SK-N-SH treated with all-trans-retinoic acid at 6 μM for 48 hours (cell line): ENCODE results near the gene RSPO4.

Experiments used
- ATAC-seq: fragments of 200-7000 bp; cut with Tn5 transposase; 3 replicates; pipeline ENCODE4 v1.9.1; 2020; ENCODE audit warnings: mild to moderate bottlenecking, moderate library complexity
- ARNTL ChIP-seq: fragments of 450-650 bp; formaldehyde crosslinking; IDR thresholded peaks from 2 replicates; pipeline ENCODE4 v1.5.0; 2020; ENCODE audit warnings: low read depth, mild to moderate bottlenecking, moderate library complexity, borderline replicate concordance
- BACH2 ChIP-seq: fragments of 250-450 bp; sonication (Bioruptor Pico); IDR thresholded peaks from 2 replicates; pipeline ENCODE4 v1.9.0; 2021; ENCODE audit warnings: mild to moderate bottlenecking, borderline replicate concordance
- CSDC2 ChIP-seq: fragments of 250-450 bp; sonication (Bioruptor Pico); IDR thresholded peaks from 2 replicates; pipeline ENCODE4 v1.5.0; 2020; ENCODE audit warnings: mild to moderate bottlenecking, moderate library complexity
- ESRRG ChIP-seq: fragments of 250-450 bp; sonication (Bioruptor Pico); IDR thresholded peaks from 2 replicates; pipeline ENCODE4 v1.6.1; 2021; ENCODE audit warnings: mild to moderate bottlenecking
- GLIS3 ChIP-seq: fragments of 250-450 bp; sonication (Bioruptor Pico); IDR thresholded peaks from 2 replicates; pipeline ENCODE4 v1.5.0; 2020; ENCODE audit warnings: mild to moderate bottlenecking, moderate library complexity
- OSR1 ChIP-seq: fragments of 250-450 bp; sonication (Bioruptor Pico); IDR thresholded peaks from 2 replicates; pipeline ENCODE4 v1.8.0; 2022; ENCODE audit warnings: moderate library complexity, mild to moderate bottlenecking, inconsistent platforms
- RARB ChIP-seq: fragments of 250-450 bp; sonication (Bioruptor Pico); IDR thresholded peaks from 2 replicates; pipeline ENCODE4 v1.8.0; 2021; ENCODE audit warnings: mild to moderate bottlenecking, moderate library complexity
- SNAI2 ChIP-seq: fragments of 250-450 bp; sonication (Bioruptor Pico); IDR thresholded peaks from 2 replicates; pipeline ENCODE4 v1.5.0; 2020; ENCODE audit warnings: mild to moderate bottlenecking, moderate library complexity
- TSHZ2 ChIP-seq: fragments of 250-450 bp; sonication (Bioruptor Pico); IDR thresholded peaks from 2 replicates; pipeline ENCODE4 v1.5.0; 2020; ENCODE audit warnings: mild to moderate bottlenecking, moderate library complexity
- ZFP3 ChIP-seq: fragments of 250-450 bp; sonication (Bioruptor Pico); IDR thresholded peaks from 2 replicates; pipeline ENCODE4 v1.5.0; 2020; ENCODE audit warnings: mild to moderate bottlenecking, moderate library complexity
- ZNF565 ChIP-seq: fragments of 450-650 bp; formaldehyde crosslinking; conservative IDR thresholded peaks from 2 replicates; pipeline ENCODE4 v1.5.0; 2020; ENCODE audit warnings: low read depth, mild to moderate bottlenecking, moderate library complexity
- TF ChIP-seq, protein P1 (sequence below): fragments of 250-450 bp; sonication (Bioruptor Pico); IDR thresholded peaks from 2 replicates; pipeline ENCODE4 v1.8.0; 2020; ENCODE audit warnings: mild to moderate bottlenecking, moderate library complexity, borderline replicate concordance
- TF ChIP-seq, protein P2 (sequence below): fragments of 250-450 bp; sonication (Bioruptor Pico); IDR thresholded peaks from 2 replicates; pipeline ENCODE4 v1.8.0; 2021; ENCODE audit warnings: low read depth, mild to moderate bottlenecking, moderate library complexity, borderline replicate concordance
- TF ChIP-seq, protein P3 (sequence below): fragments of 250-450 bp; sonication (Bioruptor Pico); IDR thresholded peaks from 2 replicates; pipeline ENCODE4 v1.5.1; 2021; ENCODE audit warnings: mild to moderate bottlenecking, moderate library complexity

RSPO4 gene

DNA sequence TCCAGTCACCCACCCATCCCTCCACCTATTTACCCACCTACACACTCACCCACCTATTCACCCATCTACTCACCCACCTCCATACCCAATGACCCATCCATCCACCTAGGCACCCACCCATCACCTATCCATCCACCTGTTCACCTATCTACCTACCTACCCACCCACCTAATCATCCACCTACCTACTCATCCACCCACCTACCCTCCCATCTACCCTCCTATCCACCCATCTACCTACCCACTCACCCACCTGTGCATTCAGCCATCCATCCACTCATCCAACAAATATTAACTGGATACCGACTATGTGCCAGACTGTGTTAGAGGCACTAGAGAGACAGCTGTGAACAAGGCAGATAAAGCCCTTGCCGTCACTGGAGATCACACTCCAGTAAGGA is 40.3 kb downstream of the RSPO4 start:
- no peak for ATAC-seq
- TF ChIP-seq RARB (no peak), ESRRG (CRISPR knock-in tag) (no peak), ZNF565 (CRISPR knock-in tag) (no peak), GLIS3 (CRISPR knock-in tag) (no peak), ZFP3 (CRISPR knock-in tag) (no peak), ARNTL (no peak), BACH2 (CRISPR knock-in tag) (no peak), OSR1 (no peak)
- TF ChIP-seq, protein P1, sequence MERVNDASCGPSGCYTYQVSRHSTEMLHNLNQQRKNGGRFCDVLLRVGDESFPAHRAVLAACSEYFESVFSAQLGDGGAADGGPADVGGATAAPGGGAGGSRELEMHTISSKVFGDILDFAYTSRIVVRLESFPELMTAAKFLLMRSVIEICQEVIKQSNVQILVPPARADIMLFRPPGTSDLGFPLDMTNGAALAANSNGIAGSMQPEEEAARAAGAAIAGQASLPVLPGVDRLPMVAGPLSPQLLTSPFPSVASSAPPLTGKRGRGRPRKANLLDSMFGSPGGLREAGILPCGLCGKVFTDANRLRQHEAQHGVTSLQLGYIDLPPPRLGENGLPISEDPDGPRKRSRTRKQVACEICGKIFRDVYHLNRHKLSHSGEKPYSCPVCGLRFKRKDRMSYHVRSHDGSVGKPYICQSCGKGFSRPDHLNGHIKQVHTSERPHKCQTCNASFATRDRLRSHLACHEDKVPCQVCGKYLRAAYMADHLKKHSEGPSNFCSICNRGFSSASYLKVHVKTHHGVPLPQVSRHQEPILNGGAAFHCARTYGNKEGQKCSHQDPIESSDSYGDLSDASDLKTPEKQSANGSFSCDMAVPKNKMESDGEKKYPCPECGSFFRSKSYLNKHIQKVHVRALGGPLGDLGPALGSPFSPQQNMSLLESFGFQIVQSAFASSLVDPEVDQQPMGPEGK (CRISPR knock-in tag), result no peak
- TF ChIP-seq, protein P2, sequence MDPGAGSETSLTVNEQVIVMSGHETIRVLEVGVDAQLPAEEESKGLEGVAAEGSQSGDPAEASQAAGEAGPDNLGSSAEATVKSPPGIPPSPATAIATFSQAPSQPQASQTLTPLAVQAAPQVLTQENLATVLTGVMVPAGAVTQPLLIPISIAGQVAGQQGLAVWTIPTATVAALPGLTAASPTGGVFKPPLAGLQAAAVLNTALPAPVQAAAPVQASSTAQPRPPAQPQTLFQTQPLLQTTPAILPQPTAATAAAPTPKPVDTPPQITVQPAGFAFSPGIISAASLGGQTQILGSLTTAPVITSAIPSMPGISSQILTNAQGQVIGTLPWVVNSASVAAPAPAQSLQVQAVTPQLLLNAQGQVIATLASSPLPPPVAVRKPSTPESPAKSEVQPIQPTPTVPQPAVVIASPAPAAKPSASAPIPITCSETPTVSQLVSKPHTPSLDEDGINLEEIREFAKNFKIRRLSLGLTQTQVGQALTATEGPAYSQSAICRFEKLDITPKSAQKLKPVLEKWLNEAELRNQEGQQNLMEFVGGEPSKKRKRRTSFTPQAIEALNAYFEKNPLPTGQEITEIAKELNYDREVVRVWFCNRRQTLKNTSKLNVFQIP (CRISPR knock-in tag), result no peak
- TF ChIP-seq, protein P3, sequence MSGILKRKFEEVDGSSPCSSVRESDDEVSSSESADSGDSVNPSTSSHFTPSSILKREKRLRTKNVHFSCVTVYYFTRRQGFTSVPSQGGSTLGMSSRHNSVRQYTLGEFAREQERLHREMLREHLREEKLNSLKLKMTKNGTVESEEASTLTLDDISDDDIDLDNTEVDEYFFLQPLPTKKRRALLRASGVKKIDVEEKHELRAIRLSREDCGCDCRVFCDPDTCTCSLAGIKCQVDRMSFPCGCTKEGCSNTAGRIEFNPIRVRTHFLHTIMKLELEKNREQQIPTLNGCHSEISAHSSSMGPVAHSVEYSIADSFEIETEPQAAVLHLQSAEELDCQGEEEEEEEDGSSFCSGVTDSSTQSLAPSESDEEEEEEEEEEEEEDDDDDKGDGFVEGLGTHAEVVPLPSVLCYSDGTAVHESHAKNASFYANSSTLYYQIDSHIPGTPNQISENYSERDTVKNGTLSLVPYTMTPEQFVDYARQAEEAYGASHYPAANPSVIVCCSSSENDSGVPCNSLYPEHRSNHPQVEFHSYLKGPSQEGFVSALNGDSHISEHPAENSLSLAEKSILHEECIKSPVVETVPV (CRISPR knock-in tag), result no peak

GRCh38 chr20:959996-960615 is 42.0 kb downstream of the RSPO4 start:
- TF ChIP-seq, protein P2 (CRISPR knock-in tag), result no peak
- TF ChIP-seq ESRRG (CRISPR knock-in tag) (no peak), OSR1 (no peak), SNAI2 (CRISPR knock-in tag) (no peak)
- no peak for ATAC-seq

- TF ChIP-seq, protein P1 (CRISPR knock-in tag), result no peak
- TF ChIP-seq CSDC2 (CRISPR knock-in tag), result no peak
- TF ChIP-seq ZNF565 (CRISPR knock-in tag), result no peak
- TF ChIP-seq, protein P3 (CRISPR knock-in tag), result no peak
- TF ChIP-seq GLIS3 (CRISPR knock-in tag), result no peak
- TF ChIP-seq RARB, result no peak
- no peak for TF ChIP-seq TSHZ2
- no peak for ATAC-seq
These were observed 42.9 kb downstream of the RSPO4 start for GRCh38 chr20:958936-959815.
